ENCODE measurements around the gene LAMA5.

The LAMA5 gene

DNA sequence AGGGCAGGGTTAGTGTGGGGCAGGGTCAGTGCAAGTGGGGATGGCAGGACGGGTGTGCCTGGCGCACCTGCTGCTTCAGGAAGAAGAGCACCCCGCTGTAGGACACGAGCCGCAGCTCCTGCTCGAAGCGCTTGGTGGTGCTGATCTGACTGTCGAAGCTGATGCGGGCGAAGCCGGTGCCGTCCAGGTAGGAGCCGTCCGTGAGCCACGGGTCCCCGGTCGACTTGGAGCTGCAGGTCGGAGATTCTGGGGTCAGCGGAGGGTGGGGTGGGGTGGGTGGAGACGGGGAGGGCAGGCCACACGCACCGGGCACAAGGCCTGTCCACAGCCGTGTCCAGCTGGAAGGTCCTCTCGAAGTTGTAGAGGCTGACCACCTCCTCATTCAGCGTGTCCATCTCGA, 54.1 kb downstream of the LAMA5 start:
- DNase-seq (ENCODE audit: low spot score): no peak

DNA sequence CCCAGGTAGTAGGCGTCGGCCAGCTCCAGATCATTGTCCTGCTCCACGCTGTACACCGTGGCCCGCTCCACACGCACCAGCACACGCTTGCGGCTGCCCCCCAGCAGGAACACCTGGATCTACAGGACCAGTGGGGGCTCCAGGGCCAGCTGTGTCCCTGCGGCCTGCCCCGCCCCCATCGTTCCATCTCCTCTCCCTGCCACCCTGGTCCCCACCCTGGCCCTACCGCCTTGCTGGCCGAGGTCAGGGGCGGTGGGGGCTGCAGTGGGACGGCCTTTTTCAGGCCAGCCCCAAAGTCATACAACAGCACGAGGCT, 54.5 kb downstream of the LAMA5 start:
- no peak for DNase-seq (ENCODE audit: low spot score)

DNA sequence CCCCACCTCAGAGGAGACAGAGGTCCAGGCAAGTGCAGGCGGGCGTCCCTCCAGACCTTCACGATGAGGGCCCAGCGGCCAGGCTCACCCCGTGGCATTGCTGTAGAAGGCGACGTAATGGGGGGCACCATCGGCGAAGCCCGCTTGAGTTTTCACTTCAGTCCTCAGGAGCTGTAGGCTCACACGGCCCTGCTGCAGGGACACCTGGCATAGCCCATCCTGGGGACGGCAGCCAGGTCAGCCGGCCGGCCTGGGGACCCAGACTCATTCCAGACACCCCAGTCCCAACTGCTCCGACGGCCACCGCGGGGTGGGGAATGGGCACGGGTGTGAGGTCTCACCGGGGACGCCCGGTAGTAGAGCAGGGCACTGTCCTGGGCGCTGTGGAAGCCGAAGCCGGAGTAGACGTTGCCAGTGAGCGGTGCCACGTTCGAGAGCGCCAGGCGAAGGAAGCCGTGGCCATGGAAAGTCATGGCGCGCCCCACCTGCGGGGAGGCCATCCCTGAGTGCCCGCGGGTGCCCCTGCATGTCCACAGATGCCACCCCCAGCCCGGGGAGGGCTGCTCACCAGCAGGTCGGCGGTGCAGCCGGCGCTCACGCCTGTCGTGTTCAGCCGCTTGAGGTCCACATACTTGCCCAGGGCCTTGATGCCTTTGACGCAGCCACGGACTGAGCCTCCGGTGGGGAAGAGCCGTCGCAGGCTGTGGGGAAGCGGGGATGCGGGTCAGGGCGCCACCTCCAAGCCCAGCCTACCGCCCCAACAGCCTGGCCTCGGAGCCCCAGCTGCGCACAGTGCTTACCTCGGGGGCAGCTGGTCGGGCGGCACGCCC, 55.1 kb downstream of the LAMA5 start:
- DNase-seq (ENCODE audit: low spot score): no peak

DNA sequence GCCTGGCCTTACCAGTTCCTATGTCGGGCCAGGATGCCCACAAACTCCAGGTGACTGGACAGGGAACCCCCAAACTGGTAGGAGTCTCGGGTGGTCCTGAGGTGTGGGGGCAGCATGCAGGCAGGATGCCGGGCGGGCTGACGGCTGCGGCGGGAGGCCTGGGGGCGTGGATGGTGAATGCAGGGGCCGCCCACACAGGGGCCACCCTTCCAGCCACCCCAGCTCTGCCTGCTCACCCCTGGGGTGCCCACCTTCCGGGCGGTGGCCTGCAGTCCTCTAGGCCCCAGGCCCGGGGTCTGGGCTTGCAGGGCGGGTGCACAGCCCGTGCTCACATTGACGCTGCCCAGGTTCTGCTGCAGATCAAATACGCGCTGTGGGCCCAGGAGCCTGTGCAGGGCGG, 56.0 kb downstream of the LAMA5 start:
- DNase-seq (ENCODE audit: low spot score): no peak

DNA sequence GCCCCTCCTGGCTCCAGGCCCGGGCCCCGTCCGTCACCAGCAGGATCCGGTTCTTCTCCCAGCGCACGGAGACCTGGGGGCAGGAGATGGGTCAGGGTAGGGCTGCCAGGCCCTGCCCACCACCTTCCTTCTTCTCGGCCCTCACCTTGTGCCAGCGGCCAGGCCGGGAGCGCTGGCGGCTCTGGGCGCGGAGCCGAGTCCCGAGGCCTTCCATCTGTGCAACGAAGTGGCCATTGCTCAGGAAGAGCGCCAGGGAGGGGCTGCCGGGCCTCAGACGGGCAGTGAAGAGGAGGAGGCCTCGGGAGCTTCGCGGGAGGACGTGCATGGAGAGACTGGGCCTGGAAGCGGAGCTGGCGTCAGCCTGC, 56.4 kb downstream of the LAMA5 start:
- DNase-seq (ENCODE audit: low spot score): no peak

DNA sequence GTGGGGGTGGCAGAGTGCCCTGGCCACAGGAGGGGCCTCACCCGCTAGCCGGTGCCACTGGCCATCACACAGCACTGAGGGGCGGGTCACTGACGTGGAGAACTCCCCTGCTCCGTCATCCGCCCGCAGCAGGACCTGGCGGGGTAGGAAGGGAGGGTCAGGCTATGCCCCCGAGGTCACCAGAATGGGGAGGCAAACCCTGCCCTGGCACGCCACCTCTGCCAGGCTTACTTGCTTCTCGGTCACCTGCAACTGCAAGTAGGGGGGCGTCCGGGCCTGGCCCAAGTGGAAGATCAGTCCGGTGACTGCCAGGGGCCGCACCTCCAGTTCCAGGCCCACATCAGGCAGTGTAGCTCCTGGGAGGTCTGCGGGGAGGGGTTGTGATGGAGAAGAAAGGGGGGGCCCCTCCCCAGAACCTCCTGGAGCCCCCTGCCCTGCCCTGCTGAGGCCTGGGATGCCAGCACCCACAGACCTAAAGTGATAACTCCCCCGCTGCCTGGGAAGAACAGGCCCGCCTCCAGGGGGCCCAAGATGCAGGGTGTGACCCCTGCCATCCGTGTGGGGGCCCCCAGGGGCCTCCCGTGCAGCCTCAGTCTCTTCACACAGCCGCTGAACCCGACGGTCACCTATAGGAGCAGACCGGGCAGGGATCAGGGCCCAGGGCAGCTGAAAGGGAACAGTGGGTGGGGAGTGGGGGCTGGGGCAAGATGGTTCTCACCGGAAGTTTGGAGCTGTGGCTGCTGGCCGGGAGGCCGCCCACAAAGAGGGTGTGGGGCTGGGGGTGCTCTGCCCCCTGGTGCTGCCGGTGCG, 57.0 kb downstream of the LAMA5 start:
- no peak for DNase-seq (ENCODE audit: low spot score)

DNA sequence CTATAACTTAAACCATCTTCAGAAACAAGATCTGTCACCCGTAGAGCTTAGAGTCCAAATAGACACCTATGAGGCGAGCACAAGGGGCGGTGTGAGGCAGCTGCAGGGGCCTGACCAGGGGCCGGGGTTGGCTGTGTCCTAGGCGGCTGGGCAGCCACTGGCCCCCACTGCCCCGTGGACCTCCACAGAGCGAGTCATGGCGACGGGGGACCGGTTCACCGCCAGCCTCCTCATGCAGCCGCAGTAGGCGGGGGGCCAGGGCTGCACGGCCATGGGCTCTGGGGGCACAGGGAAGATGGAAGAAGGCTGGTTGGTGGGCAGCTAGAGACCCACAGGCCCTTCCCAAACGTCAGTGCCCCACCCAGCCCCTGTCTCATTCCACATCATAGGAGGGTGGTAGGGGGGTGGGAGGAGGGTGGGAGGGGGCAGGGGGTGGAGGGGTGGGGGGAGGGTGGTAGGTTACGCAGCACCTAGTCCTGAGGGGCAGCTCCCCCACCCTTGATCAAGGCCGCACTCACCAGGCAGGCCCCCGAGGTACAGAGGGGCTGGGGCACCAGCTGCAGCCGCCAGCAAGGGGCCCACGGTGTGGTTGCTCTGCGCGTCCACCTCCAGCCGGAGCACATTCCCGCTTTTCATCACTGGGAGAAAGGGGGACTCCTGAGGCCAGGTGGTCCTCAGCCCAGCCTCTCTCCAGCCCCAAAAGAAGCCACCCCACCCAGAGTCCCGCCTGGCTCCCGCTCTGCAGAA, 57.7 kb downstream of the LAMA5 start:
- DNase-seq (ENCODE audit: low spot score): no peak

DNA sequence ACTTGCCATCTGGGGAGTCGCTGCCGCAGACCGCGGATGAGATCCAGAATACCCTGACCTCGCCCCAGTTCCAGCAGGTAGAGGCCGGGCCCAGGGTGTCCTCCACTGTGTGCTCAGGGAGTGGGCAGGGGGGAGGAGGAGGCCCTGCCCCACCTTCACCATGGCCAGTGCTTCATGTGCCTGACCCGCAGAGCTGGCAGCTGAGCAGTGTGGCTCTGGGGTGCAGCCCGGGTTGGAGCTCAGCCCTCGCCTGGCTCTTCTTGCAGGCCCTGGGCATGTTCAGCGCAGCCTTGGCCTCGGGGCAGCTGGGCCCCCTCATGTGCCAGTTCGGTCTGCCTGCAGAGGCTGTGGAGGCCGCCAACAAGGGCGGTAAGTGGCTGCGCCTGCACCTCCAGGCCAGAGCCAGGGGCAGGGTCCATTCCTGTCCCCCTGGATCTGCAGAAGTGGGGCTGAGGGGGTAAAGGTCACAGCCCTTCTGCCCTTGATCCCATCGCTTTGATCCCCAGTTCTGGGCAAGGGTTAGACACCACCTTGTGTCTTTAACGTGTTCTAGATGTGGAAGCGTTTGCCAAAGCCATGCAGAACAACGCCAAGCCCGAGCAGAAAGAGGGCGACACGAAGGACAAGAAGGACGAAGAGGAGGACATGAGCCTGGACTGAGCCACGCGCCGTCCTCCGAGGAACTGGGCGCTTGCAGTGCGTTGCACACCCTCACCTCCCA, 58.9 kb downstream of the LAMA5 start:
- DNase-seq (ENCODE audit: low spot score): no peak

DNA sequence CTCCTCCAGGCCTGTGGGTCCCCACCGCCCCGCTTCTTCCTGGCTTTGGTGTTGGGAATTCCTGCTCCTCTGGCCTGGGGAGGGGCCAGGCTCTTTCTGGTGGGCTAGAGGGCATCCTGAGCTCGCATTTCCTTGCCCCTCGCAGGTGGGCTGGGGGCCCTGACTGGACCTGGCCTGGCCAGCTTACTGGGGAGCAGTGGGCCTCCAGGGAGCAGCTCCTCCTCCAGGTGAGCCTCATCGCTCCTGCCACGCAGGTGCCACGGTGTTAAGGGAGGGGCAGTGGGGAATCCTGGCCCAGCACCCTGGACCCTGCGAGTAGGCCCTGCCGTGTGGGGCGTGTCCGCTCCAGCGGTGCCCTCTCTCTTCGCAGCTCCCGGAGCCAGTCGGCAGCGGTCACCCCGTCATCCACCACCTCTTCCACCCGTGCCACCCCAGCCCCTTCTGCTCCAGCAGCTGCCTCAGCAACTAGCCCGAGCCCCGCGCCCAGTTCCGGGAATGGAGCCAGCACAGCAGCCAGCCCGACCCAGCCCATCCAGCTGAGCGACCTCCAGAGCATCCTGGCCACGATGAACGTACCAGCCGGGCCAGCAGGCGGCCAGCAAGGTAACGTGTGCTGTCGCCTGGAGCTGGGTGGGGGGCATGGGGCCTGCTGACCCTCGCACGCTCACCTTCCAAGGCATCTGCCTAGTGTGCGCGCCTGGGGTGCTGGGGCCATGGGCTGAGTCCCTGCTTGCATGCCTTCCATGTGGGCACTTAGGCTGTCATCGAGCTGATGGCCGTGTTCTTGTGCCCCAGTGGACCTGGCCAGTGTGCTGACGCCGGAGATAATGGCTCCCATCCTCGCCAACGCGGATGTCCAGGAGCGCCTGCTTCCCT, 59.6 kb downstream of the LAMA5 start:
- no peak for DNase-seq (ENCODE audit: low spot score)

DNA sequence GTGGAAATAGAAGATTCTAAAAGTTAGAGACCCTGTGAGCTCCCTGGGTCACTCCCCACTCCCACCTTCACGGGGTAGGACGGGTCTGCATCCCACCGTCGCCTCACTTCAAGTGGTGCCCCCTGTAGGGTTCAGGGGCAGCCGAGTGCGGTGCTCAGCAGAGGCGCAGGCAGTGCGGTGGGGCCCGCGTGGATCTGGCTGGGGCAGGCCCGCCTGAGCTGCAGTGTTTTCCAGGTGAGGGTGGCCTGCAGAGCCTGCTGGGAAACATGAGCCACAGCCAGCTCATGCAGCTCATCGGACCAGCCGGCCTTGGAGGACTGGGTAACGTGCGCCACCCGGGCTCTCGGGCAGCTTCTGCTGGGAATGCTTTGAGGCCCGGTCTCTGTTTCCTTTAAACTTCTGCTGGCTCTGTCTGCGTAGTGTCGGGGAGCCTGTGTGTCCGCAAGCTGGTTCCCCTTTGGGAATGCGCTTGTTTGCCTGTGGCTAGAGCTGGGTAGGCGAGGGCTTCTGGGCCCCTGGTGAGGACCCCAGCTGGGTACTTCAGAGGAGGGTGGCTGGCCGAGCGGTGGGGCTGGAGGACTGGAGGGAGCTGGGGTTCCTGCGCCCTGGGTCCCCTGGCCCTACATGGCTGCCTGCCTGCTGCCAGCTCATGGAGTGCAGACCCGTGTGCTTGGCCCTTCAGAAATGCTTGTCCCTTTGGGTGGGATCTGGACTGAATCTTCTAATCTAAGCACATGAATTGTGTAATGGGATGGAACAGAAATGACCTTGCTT, 60.5 kb downstream of the LAMA5 start:
- DNase-seq (ENCODE audit: low spot score): no peak

DNA sequence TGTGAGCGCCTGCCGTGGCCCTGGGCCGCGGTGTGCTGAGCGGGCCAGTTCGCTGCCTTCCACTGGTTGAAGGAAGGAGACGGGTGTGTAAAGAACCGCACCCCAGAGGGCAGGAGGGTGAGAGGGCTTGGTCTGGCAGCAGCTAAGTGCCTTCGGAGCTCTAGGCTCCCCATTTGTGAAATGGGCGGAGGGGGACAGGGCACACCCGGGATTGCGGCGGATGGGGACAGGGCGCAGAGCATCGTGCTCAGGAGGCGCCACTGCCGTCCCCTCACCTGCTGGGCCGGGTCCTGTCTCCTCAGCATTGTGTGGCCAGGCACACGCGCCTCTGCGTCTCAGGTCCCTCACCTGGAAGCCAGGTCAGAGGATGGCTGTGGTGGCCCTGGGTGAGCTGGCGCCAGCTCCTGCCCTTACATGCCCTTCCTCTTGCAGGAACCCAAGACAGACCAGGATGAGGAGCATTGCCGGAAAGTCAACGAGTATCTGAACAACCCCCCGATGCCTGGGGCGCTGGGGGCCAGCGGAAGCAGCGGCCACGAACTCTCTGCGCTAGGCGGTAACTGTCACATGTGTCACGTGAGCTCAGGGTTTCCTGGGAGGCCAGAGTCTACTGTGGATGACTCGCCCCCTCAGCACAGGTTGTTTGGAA, 61.2 kb downstream of the LAMA5 start:
- DNase-seq (ENCODE audit: low spot score): no peak

DNA sequence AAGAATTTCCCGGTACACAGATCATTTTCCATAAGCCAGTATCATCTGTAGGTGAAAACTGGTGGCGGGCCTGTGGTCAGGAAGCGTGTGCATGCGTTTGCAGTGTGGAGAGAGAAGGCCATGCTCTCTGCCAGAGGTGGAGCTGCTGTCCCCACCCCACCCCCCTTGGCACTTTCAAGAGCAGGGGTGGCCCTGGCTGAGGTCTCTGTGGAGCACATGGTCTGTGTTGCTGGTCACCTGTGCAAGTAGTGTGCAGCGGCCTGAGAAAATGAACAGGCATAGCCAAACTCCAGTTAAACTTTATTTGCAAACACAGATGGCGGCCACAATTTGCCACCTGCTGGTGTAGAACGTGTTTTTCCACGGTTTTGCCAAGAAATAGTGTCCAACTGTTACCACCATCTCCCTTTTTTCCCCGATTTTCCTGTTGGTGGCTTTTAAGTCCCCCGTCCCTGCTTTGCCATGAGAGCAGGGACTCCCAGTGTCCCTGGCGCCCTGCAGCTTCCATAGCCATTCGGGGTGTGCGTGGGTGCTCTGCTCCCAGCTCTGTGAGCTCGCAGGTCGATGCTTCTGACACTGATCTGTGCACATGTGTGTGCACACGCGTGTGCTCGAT, 61.9 kb downstream of the LAMA5 start:
- DNase-seq (ENCODE audit: low spot score): no peak

DNA sequence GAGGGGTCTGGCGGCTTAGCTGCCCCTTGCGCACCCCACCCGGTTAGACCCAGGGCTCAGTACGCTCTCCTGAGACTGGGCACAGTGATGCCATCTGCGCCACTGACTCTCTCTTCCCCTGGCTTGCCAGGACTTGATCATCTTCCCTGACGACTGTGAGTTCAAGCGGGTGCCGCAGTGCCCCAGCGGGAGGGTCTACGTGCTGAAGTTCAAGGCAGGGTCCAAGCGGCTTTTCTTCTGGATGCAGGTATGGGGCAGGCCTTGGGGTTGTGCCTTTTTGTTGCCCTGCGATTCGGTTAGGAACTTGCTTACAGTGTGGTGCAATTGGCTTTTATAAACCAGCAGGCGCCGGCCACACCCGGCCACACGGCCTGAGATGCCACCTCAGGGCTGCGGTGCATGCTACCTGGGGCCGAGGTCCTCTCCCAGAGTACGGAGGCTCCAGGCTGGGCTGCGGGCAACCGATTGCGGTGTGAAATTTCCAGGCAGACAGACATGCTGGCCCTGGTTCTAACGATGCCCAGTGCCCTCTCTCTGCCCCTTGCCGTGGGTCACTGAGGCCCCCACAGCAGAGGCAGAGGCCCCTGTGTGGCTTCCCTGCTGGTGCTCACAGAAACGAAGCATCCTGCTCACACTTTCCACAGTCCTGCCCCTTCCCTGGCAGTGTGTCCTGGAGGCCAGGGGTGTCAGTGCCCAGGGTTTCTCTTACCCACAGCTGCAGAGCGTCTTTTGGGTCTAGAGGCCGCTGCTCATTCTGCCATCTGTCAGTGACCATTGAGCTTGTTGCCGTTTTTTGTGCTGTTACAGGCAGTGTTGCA, 62.6 kb downstream of the LAMA5 start:
- no peak for DNase-seq (ENCODE audit: low spot score)

DNA sequence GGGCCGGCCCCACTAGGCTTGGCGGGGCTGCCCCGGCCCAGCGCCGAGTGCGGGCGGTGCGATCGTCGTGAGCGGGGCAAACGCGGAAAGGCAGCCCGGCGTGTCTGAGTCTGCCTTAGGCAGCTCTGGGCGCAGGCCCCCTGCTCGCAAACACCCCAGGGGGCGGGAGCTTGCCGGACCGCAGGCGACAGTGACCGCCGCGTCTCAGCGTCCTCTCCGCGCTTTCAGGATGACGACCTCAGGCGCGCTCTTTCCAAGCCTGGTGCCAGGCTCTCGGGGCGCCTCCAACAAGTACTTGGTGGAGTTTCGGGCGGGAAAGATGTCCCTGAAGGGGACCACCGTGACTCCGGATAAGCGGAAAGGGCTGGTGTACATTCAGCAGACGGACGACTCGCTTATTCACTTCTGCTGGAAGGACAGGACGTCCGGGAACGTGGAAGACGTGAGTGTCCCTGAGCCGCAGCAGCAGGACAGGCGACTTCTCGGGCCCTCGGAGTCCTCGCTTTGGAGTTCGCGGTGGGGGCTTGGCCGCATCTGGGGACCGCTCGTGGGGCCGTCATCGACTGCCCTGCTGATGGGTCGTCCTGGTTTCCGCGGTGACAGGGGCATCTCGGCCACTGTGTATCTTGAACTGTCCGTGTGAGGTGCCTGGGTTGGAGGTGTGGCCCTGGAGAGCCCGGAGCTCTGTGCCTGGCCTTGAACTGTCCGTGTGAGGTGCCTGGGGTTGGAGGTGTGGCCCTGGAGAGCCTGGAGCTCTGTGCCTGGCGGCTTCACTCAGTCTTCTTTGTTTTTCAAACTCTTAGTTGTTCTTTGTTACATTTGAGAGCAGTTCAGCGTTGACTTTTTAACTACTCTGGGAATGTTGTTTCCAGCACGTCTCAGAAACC, 63.5 kb downstream of the LAMA5 start:
- DNase-seq (ENCODE audit: low spot score): peak; percentile 25

DNA sequence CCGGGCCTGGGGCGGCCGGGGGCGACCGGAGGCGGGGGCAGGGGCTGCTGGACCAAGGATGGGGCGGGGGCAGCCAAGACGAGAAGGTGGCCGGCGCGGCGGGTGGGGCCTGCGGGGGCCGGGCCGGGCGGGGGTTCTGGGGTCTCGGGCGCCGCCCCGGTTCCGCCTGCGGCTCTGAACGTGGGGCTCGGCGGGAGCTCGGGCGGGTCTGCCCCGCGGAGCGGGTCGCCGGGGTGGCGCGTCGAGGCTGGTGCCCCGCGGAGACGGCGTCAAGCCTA, 64.1 kb downstream of the LAMA5 start:
- no peak for DNase-seq (ENCODE audit: low spot score)

DNA sequence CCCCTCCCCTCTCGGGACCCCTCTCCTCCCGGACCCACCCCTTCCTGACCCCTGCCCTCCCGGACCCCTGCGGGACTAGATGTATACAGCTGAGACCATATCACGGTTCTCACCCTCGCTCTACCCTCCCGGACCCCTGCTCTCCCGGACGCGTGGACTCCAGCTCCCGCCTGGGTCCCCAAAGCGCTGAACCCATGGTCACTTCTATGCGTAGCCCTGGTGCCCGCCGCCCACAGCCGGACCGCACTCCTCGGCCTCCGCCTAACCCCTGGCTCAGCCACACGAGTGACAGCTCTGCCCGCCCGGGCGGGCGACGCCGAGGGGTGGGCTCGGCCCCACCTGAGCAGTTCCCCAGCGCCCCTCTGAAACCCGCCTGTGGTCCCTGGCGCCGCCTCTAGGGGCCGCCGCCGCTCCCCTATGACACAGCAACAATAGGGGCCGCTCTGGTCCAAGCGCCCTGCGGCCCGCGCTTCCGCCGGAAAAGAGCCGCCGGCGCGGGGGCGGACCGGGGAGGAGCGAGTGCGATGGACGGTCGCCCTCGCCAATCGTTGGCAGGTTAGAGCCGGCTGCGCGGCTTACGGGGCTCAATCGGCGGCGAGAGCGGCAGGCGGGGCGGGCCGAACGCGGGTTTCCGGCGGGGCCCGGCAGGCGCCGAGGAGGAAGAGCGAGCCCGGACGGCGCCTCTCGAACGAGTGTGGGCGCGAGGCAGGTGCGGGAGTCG, 64.6 kb downstream of the LAMA5 start, which contains the start of gene ADRM1:
Gene ADRM1, plus strand, starts transcription at position 657 of the 721 bp plus-strand sequence. CDS start 572 bp downstream, outside the sequence.
- peak; percentile 99 for DNase-seq (ENCODE audit: low spot score)

DNA sequence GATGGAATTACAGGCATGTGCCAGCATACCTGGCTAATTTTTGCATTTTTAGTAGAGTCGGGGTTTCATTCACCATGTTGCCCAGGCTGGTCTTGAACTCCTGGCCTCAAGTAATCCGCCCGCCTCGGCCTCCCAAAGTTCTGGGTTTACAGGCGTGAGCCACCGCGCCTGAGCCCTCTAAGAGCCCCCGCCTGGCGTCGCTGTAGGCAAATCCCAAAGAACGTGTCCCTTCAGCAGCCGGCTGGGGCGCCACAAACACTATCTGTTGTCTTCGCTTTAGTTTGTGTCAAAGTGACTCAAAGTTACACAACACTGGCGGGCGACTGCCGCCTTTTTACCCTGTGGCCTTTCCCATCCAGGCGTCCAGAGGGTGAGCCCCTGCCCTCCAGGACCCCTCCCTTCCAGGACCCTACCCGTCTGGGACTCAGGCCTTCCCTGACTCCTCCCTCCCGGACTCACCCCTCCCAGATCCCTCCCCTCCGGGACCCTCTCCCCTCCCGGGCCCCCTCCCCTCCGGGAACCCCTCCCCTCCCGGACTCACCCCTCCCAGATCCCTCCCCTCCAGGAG, 65.3 kb downstream of the LAMA5 start:
- peak; percentile 93 for DNase-seq (ENCODE audit: low spot score)
